GM19099 (cell line): ENCODE measurements around the gene SERTM2.

Experiments used
- POLR2A ChIP-seq: IDR thresholded peaks from 3 replicates; pipeline ENCODE4 v1.6.1; 2011; ENCODE audit warnings: low read depth; ENCODE audit not compliant: insufficient read length; ENCODE audit errors: extremely low read depth

The SERTM2 gene

GRCh38 chrX:111518667-111519066 is 7.2 kb downstream of the SERTM2 start:
- TF ChIP-seq POLR2A: no peak

GRCh38 chrX:111519215-111519614 is 7.8 kb downstream of the SERTM2 start:
- TF ChIP-seq POLR2A: no peak

GRCh38 chrX:111520506-111520905 is 9.1 kb downstream of the SERTM2 start:
- no peak for TF ChIP-seq POLR2A

GRCh38 chrX:111521169-111521568 is 9.7 kb downstream of the SERTM2 start:
- TF ChIP-seq POLR2A: no peak

- no peak for TF ChIP-seq POLR2A
Observed at GRCh38 chrX:111543212-111543741, 31.8 kb downstream of the SERTM2 start.

GRCh38 chrX:111555406-111555958 is 44.0 kb downstream of the SERTM2 start:
- TF ChIP-seq POLR2A: no peak

- no peak for TF ChIP-seq POLR2A
Observed at GRCh38 chrX:111560801-111561200, 49.4 kb downstream of the SERTM2 start.

GRCh38 chrX:111561851-111562250 is 50.4 kb downstream of the SERTM2 start:
- no peak for TF ChIP-seq POLR2A

- TF ChIP-seq POLR2A: no peak
Observed at GRCh38 chrX:111567542-111568255, 56.3 kb downstream of the SERTM2 start.

- TF ChIP-seq POLR2A: no peak
Observed at GRCh38 chrX:111568354-111568753, 56.9 kb downstream of the SERTM2 start.

GRCh38 chrX:111568817-111569216 is 57.4 kb downstream of the SERTM2 start:
- no peak for TF ChIP-seq POLR2A
